OCI-LY3 (cell line): ENCODE results near the gene CACNA2D1.

Experiments used
- H2AFZ ChIP-seq: fragments of 200-600, 300-600 bp; shearing (Covaris generic); 2 replicates; pipeline ENCODE4 v1.6.0; 2014; ENCODE audit warnings: antibody characterized with exemption, low read depth, low read length
- H3K27ac ChIP-seq: fragments of 200-600, 300-600 bp; sonication (generic); 2 replicates; pipeline ENCODE4 v1.5.1; 2014; ENCODE audit warnings: mild to moderate bottlenecking, low read length, moderate library complexity, mixed read lengths
- H3K27me3 ChIP-seq: fragments of 200-600, 300-600 bp; sonication (generic); 2 replicates; pipeline ENCODE4 v1.6.1; 2014; ENCODE audit warnings: low read depth, low read length, mixed read lengths
- H3K36me3 ChIP-seq: fragments of 200-600, 300-600 bp; sonication (generic); replicated peaks from 2 replicates; pipeline ENCODE3; 2014; ENCODE audit warnings: low read depth, low read length, mixed read lengths
- H3K4me1 ChIP-seq: fragments of 300-600, 200-600 bp; sonication (generic); 2 replicates; pipeline ENCODE4 v1.6.1; 2014; ENCODE audit warnings: low read length, mixed read lengths
- H3K4me2 ChIP-seq: fragments of 200-600, 300-600 bp; sonication (generic); 2 replicates; pipeline ENCODE4 v1.6.1; 2014; ENCODE audit warnings: low read length, mixed read lengths
- H3K4me3 ChIP-seq: fragments of 300-600, 200-600 bp; sonication (generic); 2 replicates; pipeline ENCODE4 v1.5.1; 2014; ENCODE audit warnings: antibody characterized with exemption, mild to moderate bottlenecking, low read length, moderate library complexity
- H3K79me2 ChIP-seq: fragments of 300-600, 200-600 bp; shearing (Covaris generic); 2 replicates; pipeline ENCODE4 v1.6.1; 2014; ENCODE audit warnings: mild to moderate bottlenecking, low read length, mixed read lengths
- H3K9ac ChIP-seq: fragments of 300-600, 200-600 bp; shearing (Covaris generic); 2 replicates; pipeline ENCODE4 v1.6.0; 2014; ENCODE audit warnings: mild to moderate bottlenecking, low read length, moderate library complexity
- H3K9me3 ChIP-seq: fragments of 200-600, 300-600 bp; shearing (Covaris generic); 2 replicates; pipeline ENCODE4 v1.6.1; 2014; ENCODE audit warnings: low read length, mixed read lengths; ENCODE audit not compliant: insufficient read depth
- H4K20me1 ChIP-seq: fragments of 200-600, 300-600 bp; sonication (generic); 2 replicates; pipeline ENCODE4 v1.6.1; 2016; ENCODE audit warnings: low read length, mixed read lengths; ENCODE audit not compliant: insufficient read depth
- CTCF ChIP-seq: fragments of 200-600, 300-600 bp; sonication (generic); IDR thresholded peaks from 2 replicates; pipeline ENCODE4 v1.5.1; 2014; ENCODE audit warnings: antibody characterized with exemption, low read length, low read depth
- EZH2phosphoT487 ChIP-seq: fragments of 200-600 bp; shearing (Covaris generic); IDR thresholded peaks from 2 replicates; pipeline ENCODE4 v1.6.1; 2018; ENCODE audit warnings: antibody characterized with exemption, mixed run types, low read depth

The CACNA2D1 gene

GRCh38 chr7:82446897-82447296 lies 3.3 kb upstream of the CACNA2D1 start:
- H3K79me2 ChIP-seq, result no peaks in the 10 kb centered on the region
- H3K4me1 ChIP-seq, result peaks cover 4% of the 10 kb centered on the region; the same call in 1 of the 2 replicates
- H3K27ac ChIP-seq, result no peak overlapping the region
- no peaks in the 10 kb centered on the region for H3K27me3 ChIP-seq
- no peak overlapping the region for H3K9ac ChIP-seq
- H3K4me3 ChIP-seq, result no peak overlapping the region
- H4K20me1 ChIP-seq, result no peaks in the 10 kb centered on the region
- H3K4me2 ChIP-seq, result no peak overlapping the region
- no peaks in the 10 kb centered on the region for H3K36me3 ChIP-seq
- H3K9me3 ChIP-seq, result no peaks in the 10 kb centered on the region
- H2AFZ ChIP-seq, result no peak overlapping the region
- TF ChIP-seq EZH2phosphoT487, result no peak
- no peak for TF ChIP-seq CTCF

GRCh38 chr7:82445271-82445670 lies 1.7 kb upstream of the CACNA2D1 start:
- no peak overlapping the region for H3K4me3 ChIP-seq
- H3K4me2 ChIP-seq, result no peak overlapping the region

GRCh38 chr7:82444220-82444909 lies 788 bp upstream of the CACNA2D1 start:
- peaks cover 4% of the 10 kb centered on the region; the same call in 1 of the 2 replicates for H3K4me1 ChIP-seq
- H4K20me1 ChIP-seq, result no peaks in the 10 kb centered on the region
- H3K4me3 ChIP-seq, result no peak overlapping the region
- no peak overlapping the region for H3K27ac ChIP-seq
- no peaks in the 10 kb centered on the region for H3K79me2 ChIP-seq
- no peaks in the 10 kb centered on the region for H3K36me3 ChIP-seq
- no peaks in the 10 kb centered on the region for H3K9me3 ChIP-seq
- TF ChIP-seq EZH2phosphoT487 (no peak), CTCF (no peak)
- H3K27me3 ChIP-seq, result no peaks in the 10 kb centered on the region
- no peak overlapping the region for H3K4me2 ChIP-seq
- H3K9ac ChIP-seq, result no peak overlapping the region
- no peak overlapping the region for H2AFZ ChIP-seq

More at GRCh38 chr7:82445271-82445670, 1.7 kb upstream of the CACNA2D1 start:
- no peak overlapping the region for H3K27ac ChIP-seq
- TF ChIP-seq EZH2phosphoT487, result no peak
- TF ChIP-seq CTCF, result no peak
- H3K36me3 ChIP-seq, result no peaks in the 10 kb centered on the region
- H2AFZ ChIP-seq, result no peak overlapping the region
- H3K9ac ChIP-seq, result no peak overlapping the region
- H3K4me1 ChIP-seq, result peaks cover 4% of the 10 kb centered on the region; the same call in 1 of the 2 replicates
- H3K79me2 ChIP-seq, result no peaks in the 10 kb centered on the region
- H3K9me3 ChIP-seq, result no peaks in the 10 kb centered on the region
- no peaks in the 10 kb centered on the region for H3K27me3 ChIP-seq
- H4K20me1 ChIP-seq, result no peaks in the 10 kb centered on the region

- Histone ChIP-seq H2AFZ (no peak overlapping the region), H3K27ac (no peak overlapping the region), H3K9ac (no peak overlapping the region)
Measured at GRCh38 chr7:82443036-82443546, 486 bp downstream of the CACNA2D1 start.

More at GRCh38 chr7:82443036-82443546, 486 bp downstream of the CACNA2D1 start:
- H3K79me2 ChIP-seq, result no peaks in the 10 kb centered on the region
- H3K4me3 ChIP-seq, result no peak overlapping the region
- H3K9me3 ChIP-seq, result no peaks in the 10 kb centered on the region
- peaks cover 4% of the 10 kb centered on the region; the same call in 1 of the 2 replicates for H3K4me1 ChIP-seq
- no peak for TF ChIP-seq EZH2phosphoT487
- no peak for TF ChIP-seq CTCF
- H3K4me2 ChIP-seq, result no peak overlapping the region
- no peaks in the 10 kb centered on the region for H3K36me3 ChIP-seq
- no peaks in the 10 kb centered on the region for H3K27me3 ChIP-seq
- H4K20me1 ChIP-seq, result no peaks in the 10 kb centered on the region
